ENCODE results near the gene HIVEP1.

DNA sequence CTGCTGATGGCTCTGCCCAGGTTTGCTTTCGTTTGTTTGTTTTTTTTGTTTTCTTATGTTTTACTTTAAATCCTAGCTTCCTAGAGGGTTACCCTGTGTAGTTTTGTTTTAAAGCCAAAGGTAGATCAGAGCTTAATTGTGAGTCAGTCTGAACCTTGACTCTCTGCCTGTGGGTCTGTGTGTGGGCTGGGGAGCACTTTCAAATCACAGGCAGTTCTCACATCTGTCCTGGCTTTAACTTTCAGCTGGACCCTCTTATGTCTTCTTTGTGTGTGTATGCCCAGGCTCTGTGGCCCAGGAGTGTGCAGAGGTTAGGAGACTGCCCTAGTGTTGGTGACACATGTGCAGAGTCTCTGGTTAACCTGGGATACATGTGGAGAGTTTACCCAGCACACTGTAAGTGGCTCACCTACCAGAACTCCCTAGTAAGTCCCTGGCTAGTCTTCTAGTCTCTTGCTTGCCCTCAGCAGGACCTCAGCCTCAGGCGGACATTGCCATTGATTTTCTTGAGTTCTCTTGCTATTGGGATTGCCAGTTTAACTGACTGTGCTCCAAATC is 19.0 kb downstream of the HIVEP1 start:
- TF ChIP-seq POLR2A (IDR thresholded peaks at IDR 0.05; ENCODE audit: low read depth, low read length) (no peak), POLR2AphosphoS5 (IDR thresholded peaks at IDR 0.05; ENCODE audit: low read depth, low read length) (no peak)

All from GM12892 (cell line).